Activated CD4-positive, alpha-beta T cell treated with anti-CD3 and anti-CD28 coated beads, Interleukin-10, Interleukin-2, amounts not matched to agents 100 ng/mL and 50 ng/mL, durations not matched to agents 16 hours and 8 hours (primary cell): Measurements from ENCODE around the gene DENND1A.

ENCODE experiments used
- DNase-seq: peaks from one replicate; pipeline ENCODE4 v3.0.0-alpha.2; 2020

Gene DENND1A

GRCh38 chr9:123678878-123679329 is 251.0 kb downstream of the DENND1A start:
- no peak for DNase-seq

- no peak for DNase-seq
Observed at GRCh38 chr9:123678038-123678877, 251.7 kb downstream of the DENND1A start.

GRCh38 chr9:123676869-123677268 is 253.1 kb downstream of the DENND1A start:
- DNase-seq, result no peak

- DNase-seq, result no peak
Observed at GRCh38 chr9:123669346-123669745, 260.6 kb downstream of the DENND1A start.

GRCh38 chr9:123663529-123663928 is 266.4 kb downstream of the DENND1A start:
- no peak for DNase-seq

GRCh38 chr9:123662057-123662776 is 267.7 kb downstream of the DENND1A start:
- DNase-seq, result no peak

GRCh38 chr9:123660691-123661466 is 269.0 kb downstream of the DENND1A start:
- DNase-seq, result no peak

GRCh38 chr9:123659358-123659757 is 270.6 kb downstream of the DENND1A start:
- DNase-seq, result no peak

GRCh38 chr9:123658792-123659191 is 271.1 kb downstream of the DENND1A start:
- DNase-seq, result no peak

GRCh38 chr9:123657941-123658340 is 272.0 kb downstream of the DENND1A start:
- no peak for DNase-seq

GRCh38 chr9:123657099-123657498 is 272.8 kb downstream of the DENND1A start:
- DNase-seq, result no peak

- no peak for DNase-seq
Observed at GRCh38 chr9:123656565-123656964, 273.4 kb downstream of the DENND1A start.

- DNase-seq, result no peak
Observed at GRCh38 chr9:123655681-123656423, 274.1 kb downstream of the DENND1A start.

GRCh38 chr9:123654994-123655637 is 274.8 kb downstream of the DENND1A start:
- no peak for DNase-seq

GRCh38 chr9:123654218-123654993 is 275.5 kb downstream of the DENND1A start:
- no peak for DNase-seq

- no peak for DNase-seq
Observed at GRCh38 chr9:123652416-123652815, 277.5 kb downstream of the DENND1A start.

GRCh38 chr9:123651871-123652270 is 278.1 kb downstream of the DENND1A start:
- no peak for DNase-seq

- DNase-seq, result no peak
Observed at GRCh38 chr9:123651273-123651672, 278.7 kb downstream of the DENND1A start.

- DNase-seq, result peak; percentile 47
Observed at GRCh38 chr9:123649909-123650308, 280.0 kb downstream of the DENND1A start.

GRCh38 chr9:123647145-123647544 is 282.8 kb downstream of the DENND1A start:
- DNase-seq, result no peak

- no peak for DNase-seq
Observed at GRCh38 chr9:123645762-123646161, 284.2 kb downstream of the DENND1A start.
